Measurements from ENCODE around the gene NFU1.

DNA sequence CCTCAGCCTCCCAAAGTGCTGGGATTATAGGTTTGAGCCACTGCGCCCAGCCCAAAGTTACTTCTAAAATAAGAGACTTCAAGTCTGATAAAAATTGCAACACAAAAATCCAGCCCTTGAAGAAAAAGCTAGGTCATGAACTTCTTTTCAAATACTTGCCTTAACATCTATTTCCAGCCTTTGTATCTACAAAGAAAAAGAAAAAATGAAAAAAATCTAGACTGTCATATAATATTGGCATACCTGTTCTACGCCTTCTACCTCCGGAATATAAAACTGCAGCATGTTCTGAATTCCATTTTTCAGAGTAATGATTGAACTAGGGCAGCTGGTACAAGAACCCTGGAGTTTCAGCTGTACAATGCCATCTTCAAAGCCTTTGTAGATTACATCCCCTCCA lies 37.1 kb downstream of the NFU1 start:
- TF ChIP-seq, protein P1, sequence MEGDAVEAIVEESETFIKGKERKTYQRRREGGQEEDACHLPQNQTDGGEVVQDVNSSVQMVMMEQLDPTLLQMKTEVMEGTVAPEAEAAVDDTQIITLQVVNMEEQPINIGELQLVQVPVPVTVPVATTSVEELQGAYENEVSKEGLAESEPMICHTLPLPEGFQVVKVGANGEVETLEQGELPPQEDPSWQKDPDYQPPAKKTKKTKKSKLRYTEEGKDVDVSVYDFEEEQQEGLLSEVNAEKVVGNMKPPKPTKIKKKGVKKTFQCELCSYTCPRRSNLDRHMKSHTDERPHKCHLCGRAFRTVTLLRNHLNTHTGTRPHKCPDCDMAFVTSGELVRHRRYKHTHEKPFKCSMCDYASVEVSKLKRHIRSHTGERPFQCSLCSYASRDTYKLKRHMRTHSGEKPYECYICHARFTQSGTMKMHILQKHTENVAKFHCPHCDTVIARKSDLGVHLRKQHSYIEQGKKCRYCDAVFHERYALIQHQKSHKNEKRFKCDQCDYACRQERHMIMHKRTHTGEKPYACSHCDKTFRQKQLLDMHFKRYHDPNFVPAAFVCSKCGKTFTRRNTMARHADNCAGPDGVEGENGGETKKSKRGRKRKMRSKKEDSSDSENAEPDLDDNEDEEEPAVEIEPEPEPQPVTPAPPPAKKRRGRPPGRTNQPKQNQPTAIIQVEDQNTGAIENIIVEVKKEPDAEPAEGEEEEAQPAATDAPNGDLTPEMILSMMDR (IDR thresholded peaks at IDR 0.05; ENCODE audit: low read depth, low read length) = no peak
- TF ChIP-seq EZH2phosphoT487 (IDR thresholded peaks at IDR 0.05; ENCODE audit: low read depth) = no peak

Data from OCI-LY3 (cell line).